Uterus (tissue), 4 donors: ENCODE results near the gene XRN1. TPM values are rescaled to one million over a fixed set of nuclear protein-coding genes. Genes with fewer than 3 reads are reported as not detected.

Source experiments
- DNase-seq, 2 donors: peaks; one replicate each; pipeline ENCODE4 v3.0.0-alpha.2; 2019 to 2020
- H3K27ac ChIP-seq, 2 donors: fragments of 200-600 bp; sonication (generic); 1 replicate in 1 of 2; 2 replicates in 1 of 2; pipeline ENCODE4 v1.5.1; 2016 to 2018
- H3K27me3 ChIP-seq, 2 donors: fragments of 200-600 bp; sonication (generic); one replicate each; pipeline ENCODE4 v1.5.1; 2018 to 2019; ENCODE audit warnings: control low read depth in 1 of 2
- H3K36me3 ChIP-seq, 2 donors: fragments of 200-600 bp; sonication (generic); one replicate each; pipeline ENCODE4 v1.5.1; 2019; ENCODE audit warnings: control low read depth in 1 of 2
- H3K4me1 ChIP-seq, 2 donors: fragments of 200-600 bp; sonication (generic); one replicate each; pipeline ENCODE4 v1.5.1; 2018 to 2019; ENCODE audit warnings: control low read depth in 1 of 2
- H3K4me3 ChIP-seq, 2 donors: fragments of 200-600 bp; sonication (generic); 1 replicate in 1 of 2; 2 replicates in 1 of 2; pipeline ENCODE4 v1.5.1; 2018 to 2019; ENCODE audit warnings: mild to moderate bottlenecking in 1 of 2
- H3K9me3 ChIP-seq, 2 donors: fragments of 200-600 bp; sonication (generic); one replicate each; pipeline ENCODE4 v1.5.1; 2019; ENCODE audit warnings: control low read depth in 1 of 2
- CTCF ChIP-seq, 4 experiments: fragments of 200-600 bp in 2 of 4; fragments of 450-650 bp in 2 of 4; sonication (generic) in 2 of 4; IDR thresholded peaks; one replicate each; pipeline ENCODE4 v1.5.1; 2016 to 2019; ENCODE audit warnings: antibody characterized with exemption in 4 of 4, mild to moderate bottlenecking in 2 of 4, moderate library complexity in 1 of 4
- POLR2A ChIP-seq, 2 donors: fragments of 450-650 bp; IDR thresholded peaks; one replicate each; pipeline ENCODE4 v1.6.1; 2016; ENCODE audit warnings: antibody characterized with exemption in 2 of 2, mild to moderate bottlenecking in 1 of 2, moderate library complexity in 1 of 2
- intact Hi-C: fragments of 100-400 bp; cut with DNase I; formaldehyde crosslinking; loops from one replicate; pipeline ENCODE4 v1.15.1; 2023; ENCODE audit warnings: low total_unique reads
- total RNA-seq, 4 donors: library from RNA; depleted of rRNA in 3 of 4; stranded (reverse); fragments of >200 nt in 3 of 4; gene quantifications; one replicate each; pipeline versions ENCODE4 v1.1.0 to v1.2.4, GENCODE V29; 2014 to 2023
- donor health status: DM: yes; HTN: yes; CAD: no.

Gene XRN1
- total RNA-seq, 4 donors from 2014 or later, result 24.6 to 95.3 (median 59.4) TPM

GRCh38 chr3:142436951-142437585 lies 10.8 kb downstream of the XRN1 start:
- intact Hi-C loops, result no loop called here
- Histone ChIP-seq H3K27me3 (no peaks in the 10 kb centered on the region), H3K9me3 (no peaks in the 10 kb centered on the region), H3K27ac (no peak overlapping the region), H3K4me1 (peaks cover 0 to 4% of the 10 kb centered on the region in 2 donors), H3K4me3 (no peak overlapping the region), H3K36me3 (no peaks in the 10 kb centered on the region)
- TF ChIP-seq CTCF (IDR thresholded peaks at IDR 0.05), result no peak
- no peak for DNase-seq

DNA sequence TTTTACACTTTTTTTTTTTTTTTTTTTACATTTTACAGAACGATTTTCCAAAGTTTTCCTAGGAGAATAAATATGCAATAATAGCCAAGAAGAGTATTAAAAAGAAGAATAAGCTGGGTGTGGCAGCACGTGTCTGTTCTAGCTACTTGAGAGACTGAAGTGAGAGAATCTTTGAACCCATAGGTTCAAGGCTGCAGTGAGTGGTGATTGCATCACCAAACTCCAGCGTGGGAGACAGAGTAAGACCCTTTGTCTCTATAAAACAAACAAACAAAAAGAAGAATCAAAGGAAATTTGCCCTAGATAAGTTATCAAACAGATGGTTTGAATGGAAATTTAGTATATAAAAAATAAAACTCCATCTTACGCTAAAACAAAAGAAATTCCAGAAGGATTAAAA lies 13.3 kb downstream of the XRN1 start:
- Histone ChIP-seq H3K27ac (no peak overlapping the region), H3K36me3 (no peaks in the 10 kb centered on the region), H3K4me1 (peaks cover 0 to 4% of the 10 kb centered on the region in 2 donors), H3K27me3 (no peaks in the 10 kb centered on the region), H3K9me3 (no peaks in the 10 kb centered on the region), H3K4me3 (no peak overlapping the region)
- TF ChIP-seq CTCF (IDR thresholded peaks at IDR 0.05) (no peak), POLR2A (IDR thresholded peaks at IDR 0.05) (no peak)
- DNase-seq, result no peak
- intact Hi-C loops, result no loop called here

DNA sequence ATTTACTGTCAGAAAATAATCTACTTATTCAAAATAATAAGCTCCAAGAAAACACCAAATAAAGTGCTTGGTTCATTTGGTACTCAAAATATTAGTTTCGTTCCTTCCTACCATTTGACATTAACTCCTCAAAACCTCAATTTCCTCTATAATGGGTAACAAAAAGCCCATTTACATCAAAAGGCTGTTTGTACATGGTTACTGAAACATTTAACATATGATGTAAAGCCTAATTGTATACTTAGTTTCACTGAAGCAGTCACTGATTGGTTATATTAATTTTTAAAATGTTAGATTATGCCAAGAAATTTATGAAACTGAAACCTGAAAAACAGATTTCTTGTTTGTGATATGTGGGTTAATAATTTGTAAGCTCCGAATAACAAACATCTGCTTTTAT lies 14.7 kb downstream of the XRN1 start:
- peaks cover 0 to 4% of the 10 kb centered on the region in 2 donors for H3K4me1 ChIP-seq
- intact Hi-C loops, result no loop called here
- no peak overlapping the region for H3K4me3 ChIP-seq
- no peaks in the 10 kb centered on the region for H3K9me3 ChIP-seq
- H3K36me3 ChIP-seq, result no peaks in the 10 kb centered on the region
- no peak for TF ChIP-seq POLR2A (IDR thresholded peaks at IDR 0.05)
- H3K27me3 ChIP-seq, result no peaks in the 10 kb centered on the region
- no peak for DNase-seq
- no peak overlapping the region for H3K27ac ChIP-seq

DNA sequence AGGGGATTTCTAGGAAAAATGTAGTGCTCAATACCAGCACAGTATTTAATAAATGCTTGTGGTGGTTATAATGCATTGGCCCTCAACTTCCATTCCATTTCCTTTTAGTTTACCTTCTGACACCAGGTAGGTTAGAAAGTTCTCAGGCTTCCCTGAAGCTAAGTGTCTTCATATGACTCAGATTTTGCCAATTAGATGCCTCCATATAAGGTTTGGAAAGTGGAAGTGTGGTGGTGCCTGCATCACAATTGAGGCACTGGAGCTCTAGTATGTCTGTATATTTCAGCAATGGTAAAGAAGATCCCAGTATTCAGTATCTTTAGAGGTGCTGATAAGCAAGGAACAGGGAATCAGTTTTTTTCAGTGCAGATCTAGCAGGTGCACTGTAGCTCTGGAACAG lies 18.3 kb downstream of the XRN1 start:
- no peak overlapping the region for H3K27ac ChIP-seq
- H3K4me3 ChIP-seq, result no peak overlapping the region
- no peak for DNase-seq
- intact Hi-C loops, result no loop called here
- no peaks in the 10 kb centered on the region for H3K27me3 ChIP-seq
- TF ChIP-seq CTCF (IDR thresholded peaks at IDR 0.05), result no peak
- TF ChIP-seq POLR2A (IDR thresholded peaks at IDR 0.05), result no peak
- no peaks in the 10 kb centered on the region for H3K36me3 ChIP-seq
- H3K9me3 ChIP-seq, result no peaks in the 10 kb centered on the region
- peaks cover 0 to 4% of the 10 kb centered on the region in 2 donors for H3K4me1 ChIP-seq

- TF ChIP-seq POLR2A (IDR thresholded peaks at IDR 0.05), result no peak
- no peak for TF ChIP-seq CTCF (IDR thresholded peaks at IDR 0.05)
- intact Hi-C loops, result no loop called here
- no peaks in the 10 kb centered on the region for H3K27me3 ChIP-seq
- DNase-seq, result no peak
- H3K4me3 ChIP-seq, result no peak overlapping the region
- H3K36me3 ChIP-seq, result no peaks in the 10 kb centered on the region
- no peaks in the 10 kb centered on the region for H3K4me1 ChIP-seq
- H3K27ac ChIP-seq, result no peak overlapping the region
- H3K9me3 ChIP-seq, result no peaks in the 10 kb centered on the region
Measured at GRCh38 chr3:142424754-142425153, 23.1 kb downstream of the XRN1 start.
